Brain pericyte (primary cell): ENCODE results near the gene LRP4.

Experiments used
- DNase-seq: peaks from one replicate; pipeline ENCODE4 v3.0.0-alpha.2; 2012; ENCODE audit warnings: low read depth, low spot score

LRP4 gene

GRCh38 chr11:46845740-46846509 is 72.4 kb downstream of the LRP4 start, which contains the start of gene CKAP5:
Gene CKAP5, minus strand, starts transcription at chr11:46846280. Its CDS starts 25,049 bp downstream, at chr11:46821231.
- DNase-seq, result peak; percentile 60

- DNase-seq, result no peak
Measured at GRCh38 chr11:46845440-46845739, 73.0 kb downstream of the LRP4 start.

- DNase-seq, result no peak
Measured at GRCh38 chr11:46840116-46840515, 78.2 kb downstream of the LRP4 start.

GRCh38 chr11:46838501-46838900 is 79.8 kb downstream of the LRP4 start:
- DNase-seq, result no peak

- no peak for DNase-seq
Measured at GRCh38 chr11:46837860-46838259, 80.5 kb downstream of the LRP4 start.

GRCh38 chr11:46836870-46837269 is 81.5 kb downstream of the LRP4 start:
- no peak for DNase-seq

- no peak for DNase-seq
Measured at GRCh38 chr11:46836431-46836830, 81.9 kb downstream of the LRP4 start.

- DNase-seq, result no peak
Measured at GRCh38 chr11:46835897-46836296, 82.5 kb downstream of the LRP4 start.

GRCh38 chr11:46834821-46835220 is 83.5 kb downstream of the LRP4 start:
- DNase-seq, result no peak

- no peak for DNase-seq
Measured at GRCh38 chr11:46832511-46833214, 85.7 kb downstream of the LRP4 start.

GRCh38 chr11:46827995-46828394 is 90.4 kb downstream of the LRP4 start:
- no peak for DNase-seq

- peak; percentile 30 for DNase-seq
Measured at GRCh38 chr11:46826310-46827044, 91.9 kb downstream of the LRP4 start.

GRCh38 chr11:46808799-46809431 is 109.4 kb downstream of the LRP4 start:
- DNase-seq, result no peak
